ENCODE results near the gene ELAVL1.

Gene ELAVL1

GRCh38 chr19:7983995-7984837 is 21.2 kb downstream of the ELAVL1 start:
- DNase-seq, result no peak

- DNase-seq, result no peak
Observed at GRCh38 chr19:7983286-7983950, 22.0 kb downstream of the ELAVL1 start.

DNA sequence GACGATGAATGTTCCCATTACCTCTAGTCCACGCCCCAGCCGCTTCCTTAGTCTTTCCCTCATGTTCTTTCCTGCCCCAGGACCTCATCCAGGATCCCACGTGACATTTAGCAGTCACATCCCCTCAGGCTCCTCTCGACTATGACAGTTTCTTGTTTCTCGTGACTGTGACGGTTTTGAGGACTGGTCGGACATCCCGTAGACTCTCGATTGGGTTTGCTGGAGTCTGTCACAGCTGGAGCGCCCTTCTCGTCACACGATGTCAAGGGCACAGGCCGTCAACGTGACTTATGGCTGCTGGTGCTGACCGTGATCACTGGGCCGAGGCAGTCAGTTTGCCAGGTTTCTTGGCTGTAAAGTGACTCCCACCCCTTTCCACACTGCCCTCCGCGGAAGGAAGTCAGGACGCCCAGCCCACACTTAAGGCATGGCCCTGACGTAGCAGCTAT is 22.8 kb downstream of the ELAVL1 start:
- no peak for DNase-seq

DNA sequence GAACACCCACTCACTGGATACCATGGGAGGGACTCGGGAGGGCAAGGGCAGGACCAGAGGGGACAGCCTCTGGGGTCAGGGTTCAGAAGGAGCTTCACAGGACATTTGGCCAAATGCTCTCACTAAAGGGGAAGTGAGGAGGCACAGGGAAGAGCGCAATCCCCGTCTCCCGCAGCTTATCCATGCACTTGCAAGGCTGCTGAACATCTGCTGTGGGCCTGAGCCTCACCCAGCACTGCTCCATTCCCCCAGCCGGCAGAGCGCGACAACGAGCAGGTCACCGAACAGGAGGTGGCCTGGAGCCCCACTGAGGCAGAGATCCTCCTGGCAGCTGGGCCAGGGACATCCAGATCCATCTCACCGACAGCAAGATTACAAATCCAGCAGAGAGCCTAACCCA is 23.3 kb downstream of the ELAVL1 start:
- no peak for DNase-seq

- DNase-seq, result no peak
Observed at GRCh38 chr19:7981661-7982060, 23.8 kb downstream of the ELAVL1 start.

DNA sequence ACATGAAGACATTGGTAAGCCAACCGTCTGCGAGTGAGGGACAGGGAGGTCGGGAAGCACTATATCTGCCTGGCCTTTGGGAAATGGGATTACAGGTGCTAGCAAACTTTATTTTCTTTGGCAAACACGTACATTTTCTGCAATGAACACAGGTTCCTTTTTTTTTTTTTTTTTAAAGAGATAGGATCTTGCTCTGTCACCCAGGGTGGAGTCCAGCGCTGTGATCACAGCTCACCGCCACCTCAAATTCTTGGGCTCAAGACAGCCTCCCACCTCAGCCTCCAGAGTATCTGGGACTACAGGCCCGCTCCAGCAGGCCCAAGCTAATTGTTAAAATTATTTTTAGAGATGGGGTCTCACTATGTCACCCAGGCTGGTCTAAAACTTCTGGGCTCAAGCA is 24.2 kb downstream of the ELAVL1 start:
- no peak for DNase-seq

DNA sequence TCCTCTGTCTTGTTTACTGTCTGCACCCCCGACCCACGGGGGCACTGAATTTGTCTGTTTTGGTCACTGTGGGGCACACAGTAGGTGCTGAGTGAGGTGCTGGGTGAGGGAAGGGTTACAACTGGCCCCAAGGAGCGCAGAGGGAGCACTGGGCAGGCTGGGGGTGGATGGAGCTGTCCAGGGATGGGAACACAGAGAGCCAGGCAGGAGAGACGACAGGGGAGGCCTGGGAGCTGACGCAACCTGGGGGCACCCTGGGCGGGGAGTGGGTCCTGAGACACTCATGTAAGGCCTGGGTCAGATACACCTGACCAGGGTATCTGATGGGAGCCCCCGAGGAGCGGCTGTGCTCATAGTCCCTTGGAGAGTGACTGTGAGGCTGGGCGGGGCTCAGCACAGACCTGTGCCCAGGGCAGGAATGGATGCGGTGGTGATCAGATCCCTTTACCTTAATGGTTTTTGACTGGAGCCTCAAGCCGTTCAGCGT is 24.8 kb downstream of the ELAVL1 start:
- DNase-seq, result no peak

DNA sequence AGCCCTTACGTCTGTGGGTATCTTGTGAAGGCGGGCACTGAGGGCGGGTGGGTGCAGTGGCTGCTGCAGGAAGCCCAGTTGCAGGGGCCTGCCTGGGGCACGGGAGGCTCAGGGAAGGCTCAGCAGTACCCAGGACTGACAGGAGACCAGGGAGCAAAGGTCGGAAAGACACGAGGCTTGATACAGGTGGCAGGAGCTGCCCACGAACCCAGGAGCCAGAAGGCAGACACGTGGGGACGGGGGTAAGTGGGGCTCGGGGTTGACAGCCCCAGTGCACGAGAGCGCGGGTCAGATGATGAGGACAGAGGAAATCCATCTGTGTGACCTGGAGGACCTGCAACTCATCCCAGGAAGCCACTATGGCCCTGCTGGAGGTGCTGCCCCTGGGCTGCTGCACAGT is 25.3 kb downstream of the ELAVL1 start:
- no peak for DNase-seq

GRCh38 chr19:7979559-7979958 is 25.9 kb downstream of the ELAVL1 start:
- DNase-seq, result no peak

DNA sequence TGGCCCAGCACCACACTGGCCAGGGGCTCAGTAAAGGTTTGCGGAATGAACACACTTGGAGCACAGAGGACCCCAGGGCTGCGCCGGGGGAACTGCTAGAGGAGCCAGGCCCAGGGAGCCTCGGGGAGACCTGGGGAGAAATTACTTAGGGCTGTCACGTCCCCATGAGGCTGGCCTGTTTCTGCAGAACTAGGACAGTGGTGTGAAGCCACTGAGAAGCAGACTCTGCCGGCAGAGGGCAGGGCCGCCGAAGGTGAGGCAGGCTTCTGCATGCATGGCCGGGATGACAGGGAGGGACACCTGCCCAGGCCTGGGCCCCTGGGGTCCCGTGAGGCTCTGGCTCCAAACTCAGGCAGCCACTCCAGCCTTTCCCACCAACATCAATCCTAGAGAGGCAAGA is 26.4 kb downstream of the ELAVL1 start:
- no peak for DNase-seq

- no peak for DNase-seq
Observed at GRCh38 chr19:7978179-7978825, 27.1 kb downstream of the ELAVL1 start.

- no peak for DNase-seq
Observed at GRCh38 chr19:7977723-7978040, 27.8 kb downstream of the ELAVL1 start.

DNA sequence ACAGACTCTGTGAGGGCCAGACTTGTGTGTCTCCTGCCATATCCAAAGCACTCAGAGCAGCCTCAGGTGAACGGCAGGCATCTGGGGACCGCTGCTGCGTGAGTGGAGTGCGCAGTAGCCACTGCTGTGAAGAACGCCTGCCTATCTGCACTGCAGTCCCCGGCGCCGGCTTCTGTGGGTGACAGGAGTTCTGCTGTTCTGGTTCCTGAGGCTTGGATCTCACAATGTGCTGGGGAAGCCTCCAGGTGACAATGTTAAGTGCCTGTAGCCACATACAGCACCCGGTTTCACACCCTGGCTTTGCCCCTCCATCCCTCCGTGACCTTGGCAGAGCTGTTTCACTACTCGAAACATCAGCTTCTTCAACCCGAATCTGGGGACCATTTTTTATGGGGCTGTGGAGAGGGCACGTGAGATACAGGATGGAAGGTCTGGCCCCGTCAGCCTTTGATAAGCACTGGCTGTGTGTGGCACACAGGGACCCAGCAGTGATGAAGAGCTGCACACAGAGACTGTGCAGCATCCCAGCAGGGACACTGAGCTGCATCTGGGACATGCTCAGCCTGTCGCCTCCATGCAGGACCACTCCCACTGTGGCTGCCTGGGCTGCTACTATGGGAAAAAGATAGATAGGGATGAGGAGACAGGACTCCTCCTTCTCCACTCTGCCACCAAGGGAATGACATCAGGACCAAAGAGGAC is 28.3 kb downstream of the ELAVL1 start:
- DNase-seq, result no peak

GRCh38 chr19:7976461-7976860 is 29.0 kb downstream of the ELAVL1 start:
- no peak for DNase-seq

GRCh38 chr19:7975037-7975436 is 30.4 kb downstream of the ELAVL1 start:
- no peak for DNase-seq

DNA sequence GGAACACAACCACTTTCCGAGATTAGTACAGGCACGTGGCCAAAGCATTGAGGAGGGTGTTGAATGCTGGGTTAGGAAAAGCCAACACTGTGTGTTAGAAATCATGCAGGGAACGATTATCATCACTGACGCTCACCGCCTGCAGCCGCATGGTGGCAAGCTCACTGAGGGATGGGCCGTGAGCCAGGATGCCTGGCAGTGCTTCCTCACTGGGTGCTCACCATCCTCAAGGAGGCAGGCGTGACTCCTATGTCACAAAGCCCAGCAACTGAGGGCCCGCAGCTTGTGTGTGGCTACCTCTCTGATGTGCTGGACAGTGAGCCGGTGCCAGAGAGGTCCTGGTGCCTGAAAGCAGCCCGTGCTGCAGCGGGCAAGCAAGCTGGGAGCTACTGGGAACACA is 31.6 kb downstream of the ELAVL1 start:
- DNase-seq, result no peak

GRCh38 chr19:7971553-7972520 is 33.6 kb downstream of the ELAVL1 start:
- no peak for DNase-seq

DNA sequence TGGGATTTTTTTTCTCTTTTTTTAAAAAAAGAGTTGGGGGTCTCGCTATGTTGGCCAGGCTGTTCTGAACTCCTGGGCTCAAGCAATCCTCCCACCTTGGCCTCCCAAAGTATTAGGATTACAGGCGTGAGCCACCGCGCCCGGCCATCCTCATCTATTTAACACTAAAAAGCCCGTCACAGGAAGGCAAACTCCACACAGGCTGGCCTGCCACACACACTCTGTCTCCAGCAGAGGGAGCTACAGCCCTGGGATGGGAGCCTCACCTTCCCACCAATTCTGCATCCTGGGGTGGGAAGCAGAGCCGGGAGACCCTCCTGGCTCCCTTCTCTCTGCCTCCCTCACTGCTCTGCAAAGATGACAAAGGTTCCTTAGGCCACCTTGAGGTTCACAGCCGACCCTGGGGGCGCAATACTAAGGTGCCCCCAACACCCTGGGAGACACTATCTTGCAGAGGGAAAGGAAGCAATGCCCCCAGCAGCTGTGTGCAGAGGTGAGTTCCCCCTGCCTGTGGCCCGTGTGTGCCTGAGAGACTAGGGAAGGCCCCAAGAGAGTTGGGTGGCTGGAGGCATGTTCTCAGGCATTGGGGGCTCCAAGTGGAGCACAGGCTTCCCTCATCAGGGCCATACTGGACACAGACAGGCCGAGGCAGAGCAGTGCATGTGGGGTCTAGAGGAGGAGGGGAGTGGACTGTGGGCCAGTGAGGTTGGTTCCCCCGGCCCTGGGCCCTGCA is 34.6 kb downstream of the ELAVL1 start:
- peak; percentile 48 for DNase-seq

DNA sequence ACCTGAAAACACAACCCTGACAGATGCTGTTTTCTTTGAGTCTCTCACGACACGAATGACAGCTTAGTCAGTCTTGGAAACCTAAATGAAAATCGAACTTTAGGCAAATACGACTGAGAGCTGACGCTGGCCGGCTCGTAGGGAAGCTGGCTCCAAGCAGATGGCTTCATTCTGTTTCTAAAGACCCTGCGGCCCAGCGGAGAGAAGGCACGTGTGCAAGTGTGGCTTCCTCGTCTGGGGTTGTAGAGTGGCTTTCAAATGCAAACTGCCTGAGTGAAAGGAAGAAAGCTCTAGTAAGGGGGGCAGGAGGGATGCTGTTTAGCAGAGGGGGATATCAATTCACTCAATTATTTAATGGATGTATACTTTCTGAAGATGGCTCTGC is 35.9 kb downstream of the ELAVL1 start:
- no peak for DNase-seq

DNA sequence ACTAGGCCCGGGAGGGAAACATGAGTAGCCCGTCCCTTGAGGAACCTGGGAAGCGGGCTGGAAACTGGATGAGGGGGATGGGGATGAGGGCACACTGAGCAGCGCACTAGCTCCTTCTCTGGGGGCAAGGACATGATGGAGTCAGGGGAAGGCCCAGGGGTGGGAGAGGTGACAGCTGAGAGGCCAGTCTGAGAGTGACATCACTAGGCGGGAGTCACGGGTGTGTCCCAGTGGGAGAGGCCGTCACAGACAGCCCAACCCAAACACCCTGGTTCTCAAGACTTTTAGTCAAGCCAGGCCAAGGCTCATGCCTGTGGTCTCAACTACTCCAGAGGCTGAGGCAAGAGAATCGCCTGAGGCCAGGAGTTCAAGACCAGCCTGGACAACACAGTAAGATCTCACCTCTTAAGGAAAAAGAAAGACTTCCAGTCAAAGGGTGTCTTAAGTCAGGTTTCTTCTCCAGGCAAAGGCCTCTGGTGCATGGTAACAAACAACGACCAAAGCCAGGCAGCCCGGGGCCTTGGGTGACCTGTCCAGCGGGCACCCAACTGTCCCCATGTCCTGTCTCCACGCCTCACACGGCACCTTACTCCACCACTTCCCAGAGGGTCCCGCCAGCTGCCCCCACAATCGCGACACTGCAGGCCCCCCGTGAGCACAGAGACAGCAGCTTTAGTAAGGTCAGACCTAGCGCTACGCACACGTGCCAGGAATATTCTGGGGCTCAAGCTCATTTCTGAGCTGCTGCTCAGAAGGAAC is 36.5 kb downstream of the ELAVL1 start:
- DNase-seq, result no peak
